ENCODE measurements around the gene CNTN5. TPM values are rescaled to one million over a fixed set of nuclear protein-coding genes. Genes with fewer than 3 reads are reported as not detected.

The CNTN5 gene
- total RNA-seq, 1 donor from 2014 or later: not detected

DNA sequence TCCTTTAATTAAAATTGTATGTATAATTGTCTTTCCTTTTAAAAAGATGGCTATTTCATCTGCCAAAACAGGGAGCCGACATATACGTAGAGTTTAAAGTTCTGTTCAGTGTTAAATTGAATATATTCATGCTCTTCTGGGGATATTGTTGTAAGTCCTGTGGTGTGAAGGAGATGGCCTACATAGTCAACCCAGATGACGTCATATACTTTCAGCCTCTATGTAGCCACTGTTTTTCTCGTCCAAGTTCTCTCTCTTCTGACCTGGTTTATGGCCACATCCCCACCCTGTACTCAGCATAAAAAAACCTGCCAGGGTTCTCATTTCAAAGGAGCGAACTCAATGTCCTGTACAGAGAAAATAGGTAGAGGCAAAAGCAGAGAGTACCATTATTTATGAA is 1156.9 kb downstream of the CNTN5 start:
- H3K27ac Mint-ChIP-seq: no peak overlapping the region
- H3K4me3 Mint-ChIP-seq (ENCODE audit: low read depth): no peak overlapping the region
- intact Hi-C loops (cut with micrococcal nuclease): no loop called here
- DNase-seq (ENCODE audit: low spot score): no peak
- peaks cover 53% of the 10 kb centered on the region for H3K9me3 Mint-ChIP-seq
- no peaks in the 10 kb centered on the region for H3K27me3 Mint-ChIP-seq (ENCODE audit: low read depth)
- H3K4me1 Mint-ChIP-seq (ENCODE audit: low read depth): no peaks in the 10 kb centered on the region
- H3K36me3 Mint-ChIP-seq (ENCODE audit: low read depth): no peaks in the 10 kb centered on the region

DNA sequence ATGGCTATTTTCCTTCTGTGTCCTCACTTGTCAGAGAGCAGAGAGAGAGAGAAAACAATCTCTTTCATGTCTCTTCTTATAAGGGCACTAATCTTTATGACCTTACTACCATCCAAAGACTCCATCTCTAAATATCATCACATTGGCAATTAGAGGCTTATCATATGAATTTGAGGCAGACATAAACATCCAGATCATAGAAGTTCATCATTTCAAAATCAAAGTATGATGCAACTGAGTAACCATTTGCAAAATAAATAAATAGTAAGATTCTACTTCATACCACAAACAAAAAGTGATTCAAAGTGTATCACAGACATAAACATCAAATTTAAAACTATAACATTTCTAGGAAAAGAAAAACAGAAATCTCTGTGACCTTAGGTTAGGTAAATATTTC is 1161.6 kb downstream of the CNTN5 start:
- no peak for DNase-seq (ENCODE audit: low spot score)
- Mint-ChIP-seq H3K4me1 (ENCODE audit: low read depth) (no peaks in the 10 kb centered on the region), H3K27me3 (ENCODE audit: low read depth) (no peaks in the 10 kb centered on the region), H3K9me3 (peaks cover 48% of the 10 kb centered on the region), H3K27ac (no peak overlapping the region), H3K4me3 (ENCODE audit: low read depth) (no peak overlapping the region), H3K36me3 (ENCODE audit: low read depth) (no peaks in the 10 kb centered on the region)
- intact Hi-C loops (cut with micrococcal nuclease): no loop called here

DNA sequence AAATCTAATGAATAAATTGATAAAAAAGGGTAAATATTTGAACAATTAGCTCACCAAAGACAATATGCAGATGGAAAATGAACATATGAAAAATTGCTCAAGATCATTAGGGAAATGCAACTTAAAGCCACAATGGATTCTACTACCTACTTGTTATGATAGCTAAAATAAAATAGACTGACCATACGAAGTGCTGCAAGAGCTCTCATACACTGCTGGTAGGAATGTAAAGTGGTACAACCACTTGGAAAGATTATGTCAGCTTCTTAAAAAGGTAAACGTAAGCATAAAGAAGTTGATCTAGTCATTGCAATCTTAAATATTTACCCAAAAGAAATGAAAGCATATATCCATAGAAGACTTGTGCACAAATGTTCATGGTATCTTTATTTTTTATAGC is 1162.2 kb downstream of the CNTN5 start:
- H3K27me3 Mint-ChIP-seq (ENCODE audit: low read depth): no peaks in the 10 kb centered on the region
- H3K9me3 Mint-ChIP-seq: peaks cover 50% of the 10 kb centered on the region
- no peak overlapping the region for H3K4me3 Mint-ChIP-seq (ENCODE audit: low read depth)
- no peaks in the 10 kb centered on the region for H3K36me3 Mint-ChIP-seq (ENCODE audit: low read depth)
- intact Hi-C loops (cut with micrococcal nuclease): no loop called here
- no peak overlapping the region for H3K27ac Mint-ChIP-seq
- DNase-seq (ENCODE audit: low spot score): no peak
- no peaks in the 10 kb centered on the region for H3K4me1 Mint-ChIP-seq (ENCODE audit: low read depth)

DNA sequence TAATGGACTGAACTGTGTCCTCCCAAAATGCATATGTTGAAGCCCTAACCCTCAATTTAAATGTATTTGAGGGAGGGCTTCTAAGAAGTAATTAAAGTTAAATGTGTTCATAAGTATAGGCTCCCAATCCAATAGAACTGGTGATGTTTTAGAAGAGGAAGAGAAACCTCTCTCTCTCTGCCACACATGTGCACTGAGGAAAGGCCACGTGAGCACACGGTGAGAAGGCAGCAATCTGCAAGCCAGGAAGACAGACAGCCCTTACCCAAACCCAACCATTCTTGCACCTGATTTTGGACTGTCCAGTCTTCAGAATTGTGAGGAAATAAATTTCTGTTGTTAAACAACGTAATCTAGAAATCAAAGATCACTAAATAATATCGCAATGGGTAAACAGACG is 1164.8 kb downstream of the CNTN5 start:
- no peak for DNase-seq (ENCODE audit: low spot score)
- intact Hi-C loops (cut with micrococcal nuclease): no loop called here
- no peak overlapping the region for H3K4me3 Mint-ChIP-seq (ENCODE audit: low read depth)
- peaks cover 37% of the 10 kb centered on the region for H3K9me3 Mint-ChIP-seq
- no peaks in the 10 kb centered on the region for H3K4me1 Mint-ChIP-seq (ENCODE audit: low read depth)
- no peak overlapping the region for H3K27ac Mint-ChIP-seq
- H3K27me3 Mint-ChIP-seq (ENCODE audit: low read depth): no peaks in the 10 kb centered on the region
- no peaks in the 10 kb centered on the region for H3K36me3 Mint-ChIP-seq (ENCODE audit: low read depth)

DNA sequence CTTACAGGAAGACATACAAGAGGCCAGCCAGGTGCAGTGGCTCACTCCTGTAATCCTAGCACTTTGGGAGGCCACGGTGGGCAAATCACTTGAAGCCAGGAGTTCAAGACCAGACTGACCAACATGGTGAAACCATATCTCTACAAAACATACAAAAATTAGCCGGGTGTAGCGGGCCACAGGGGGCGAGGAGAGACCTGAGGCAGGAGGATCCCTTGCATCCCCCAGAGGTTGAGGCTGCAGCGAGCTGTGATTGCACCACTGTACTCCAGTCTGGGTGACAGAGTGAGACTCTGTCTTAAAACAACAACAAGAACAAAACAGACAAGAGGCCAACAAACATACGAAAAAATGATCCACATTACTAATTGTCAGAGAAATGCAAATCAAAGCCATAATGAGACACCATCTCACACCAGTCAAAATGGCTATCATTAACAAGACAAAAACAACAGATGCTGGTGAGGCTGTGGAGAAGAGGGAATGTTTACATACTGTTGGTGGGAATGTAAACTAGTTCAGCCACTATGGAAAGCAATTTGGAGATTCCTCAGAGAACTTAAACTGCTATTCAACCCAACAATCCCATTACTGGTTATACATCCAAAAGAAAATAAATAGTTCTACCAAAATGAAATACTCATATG is 1167.5 kb downstream of the CNTN5 start:
- intact Hi-C loops (cut with micrococcal nuclease): no loop called here
- H3K36me3 Mint-ChIP-seq (ENCODE audit: low read depth): no peaks in the 10 kb centered on the region
- no peak for DNase-seq (ENCODE audit: low spot score)
- no peaks in the 10 kb centered on the region for H3K4me1 Mint-ChIP-seq (ENCODE audit: low read depth)
- H3K27me3 Mint-ChIP-seq (ENCODE audit: low read depth): no peaks in the 10 kb centered on the region
- no peak overlapping the region for H3K27ac Mint-ChIP-seq
- H3K9me3 Mint-ChIP-seq: peaks cover 39% of the 10 kb centered on the region
- no peak overlapping the region for H3K4me3 Mint-ChIP-seq (ENCODE audit: low read depth)

DNA sequence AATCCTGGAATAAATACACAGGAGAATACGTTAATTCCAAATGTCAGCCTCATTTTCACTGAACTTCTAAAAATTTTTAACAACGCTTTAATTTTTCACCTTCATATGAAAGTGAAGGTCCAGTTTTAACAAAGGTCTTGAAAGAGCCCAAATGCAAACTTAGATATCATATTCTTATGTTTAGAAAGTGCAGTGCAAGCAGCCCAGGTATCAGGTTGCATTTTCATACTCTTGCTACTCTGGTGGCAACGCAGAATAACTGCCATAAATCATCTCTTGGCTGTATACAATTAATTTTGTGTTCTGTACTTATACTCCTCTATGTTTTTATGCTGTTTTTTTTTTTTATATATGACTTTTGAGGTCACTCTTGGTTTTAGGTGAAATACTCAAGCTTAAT is 1169.6 kb downstream of the CNTN5 start:
- intact Hi-C loops (cut with micrococcal nuclease): no loop called here
- Mint-ChIP-seq H3K27me3 (ENCODE audit: low read depth) (no peaks in the 10 kb centered on the region), H3K4me3 (ENCODE audit: low read depth) (no peak overlapping the region), H3K4me1 (ENCODE audit: low read depth) (no peaks in the 10 kb centered on the region), H3K27ac (no peak overlapping the region), H3K9me3 (peaks cover 29% of the 10 kb centered on the region), H3K36me3 (ENCODE audit: low read depth) (no peaks in the 10 kb centered on the region)
- no peak for DNase-seq (ENCODE audit: low spot score)

DNA sequence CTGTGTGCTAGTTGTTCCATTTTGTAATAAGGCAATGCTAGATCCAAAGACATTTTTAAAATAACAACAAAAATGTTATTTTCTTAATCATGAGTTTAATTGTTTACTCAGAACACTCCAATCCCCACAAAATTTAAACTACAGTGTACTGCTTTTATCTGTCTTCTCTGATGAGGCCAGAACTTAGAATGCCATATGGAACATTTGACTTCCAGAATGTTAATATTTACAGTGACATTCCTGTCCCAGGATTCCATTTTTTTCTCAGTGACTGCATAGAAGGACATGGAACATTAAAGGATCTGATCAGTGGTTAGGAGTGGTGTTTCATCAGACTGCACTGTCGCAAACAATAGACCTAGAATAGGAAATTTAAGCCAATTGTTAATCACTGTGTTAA is 1171.4 kb downstream of the CNTN5 start:
- H3K27me3 Mint-ChIP-seq (ENCODE audit: low read depth): no peaks in the 10 kb centered on the region
- H3K4me1 Mint-ChIP-seq (ENCODE audit: low read depth): no peaks in the 10 kb centered on the region
- H3K36me3 Mint-ChIP-seq (ENCODE audit: low read depth): no peaks in the 10 kb centered on the region
- intact Hi-C loops (cut with micrococcal nuclease): no loop called here
- DNase-seq (ENCODE audit: low spot score): no peak
- no peak overlapping the region for H3K4me3 Mint-ChIP-seq (ENCODE audit: low read depth)
- no peak overlapping the region for H3K27ac Mint-ChIP-seq
- H3K9me3 Mint-ChIP-seq: peaks cover 35% of the 10 kb centered on the region

DNA sequence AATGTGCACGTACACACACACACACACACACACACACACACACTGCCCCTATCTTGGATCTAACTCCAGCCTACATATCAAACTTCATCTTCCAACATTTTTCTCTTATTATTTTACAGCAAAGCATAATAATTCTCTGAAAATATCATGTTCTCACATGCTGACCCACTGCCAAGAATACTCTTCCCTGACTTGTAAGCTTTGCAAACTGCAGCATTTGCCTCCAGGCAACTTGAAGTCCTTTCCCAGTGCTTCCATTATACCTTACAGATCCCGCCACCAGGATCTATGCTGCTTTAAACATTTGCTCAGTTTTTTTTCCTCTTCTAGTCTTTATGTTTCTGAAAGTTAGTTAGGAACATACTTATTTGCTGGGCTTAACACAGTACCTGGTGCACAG is 1183.0 kb downstream of the CNTN5 start:
- H3K27ac Mint-ChIP-seq: no peak overlapping the region
- H3K27me3 Mint-ChIP-seq (ENCODE audit: low read depth): no peaks in the 10 kb centered on the region
- intact Hi-C loops (cut with micrococcal nuclease): no loop called here
- no peaks in the 10 kb centered on the region for H3K36me3 Mint-ChIP-seq (ENCODE audit: low read depth)
- H3K9me3 Mint-ChIP-seq: peaks cover 28% of the 10 kb centered on the region
- no peaks in the 10 kb centered on the region for H3K4me1 Mint-ChIP-seq (ENCODE audit: low read depth)
- no peak for DNase-seq (ENCODE audit: low spot score)
- no peak overlapping the region for H3K4me3 Mint-ChIP-seq (ENCODE audit: low read depth)

DNA sequence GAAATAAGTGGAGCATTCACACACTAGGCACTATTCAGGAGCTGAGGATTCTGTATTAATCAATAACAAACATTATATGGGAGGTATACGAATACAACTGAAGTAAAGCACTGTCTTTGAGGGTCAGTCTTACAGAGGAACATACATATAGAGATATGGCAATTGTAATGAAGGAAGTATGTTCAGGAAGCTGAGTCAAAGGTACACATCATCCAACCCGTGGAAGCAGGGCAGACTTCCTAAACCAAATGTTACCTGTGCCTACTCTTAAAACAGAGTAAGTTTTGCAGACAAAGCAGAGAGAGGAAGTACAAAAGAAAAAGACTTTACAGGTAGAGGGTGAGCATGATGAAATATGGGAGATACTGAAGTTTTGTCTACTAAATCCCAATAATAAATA is 1185.2 kb downstream of the CNTN5 start:
- Mint-ChIP-seq H3K4me1 (ENCODE audit: low read depth) (no peaks in the 10 kb centered on the region), H3K4me3 (ENCODE audit: low read depth) (no peak overlapping the region), H3K27ac (no peak overlapping the region), H3K9me3 (peaks cover 17% of the 10 kb centered on the region), H3K27me3 (ENCODE audit: low read depth) (no peaks in the 10 kb centered on the region), H3K36me3 (ENCODE audit: low read depth) (no peaks in the 10 kb centered on the region)
- intact Hi-C loops (cut with micrococcal nuclease): no loop called here
- no peak for DNase-seq (ENCODE audit: low spot score)

DNA sequence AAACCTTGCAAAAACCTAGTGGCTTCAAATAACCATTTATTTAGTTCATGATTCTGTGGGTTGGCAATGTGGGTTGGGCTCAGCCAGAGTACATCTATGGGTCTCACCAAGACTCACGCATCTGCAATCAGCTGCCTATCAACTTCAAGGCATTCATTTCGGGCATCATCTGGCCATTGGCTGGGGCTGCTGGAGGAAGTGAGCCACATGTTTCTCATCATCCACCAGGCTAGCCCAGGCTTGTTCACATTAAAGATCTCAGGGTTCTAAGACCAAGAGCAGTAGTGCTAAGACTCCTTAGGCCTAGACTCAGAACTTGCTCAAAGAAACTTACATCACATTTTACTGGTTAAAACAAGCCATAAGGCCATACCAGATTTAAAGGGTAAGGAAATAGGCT is 1187.5 kb downstream of the CNTN5 start:
- Mint-ChIP-seq H3K4me3 (ENCODE audit: low read depth) (no peak overlapping the region), H3K27ac (no peak overlapping the region), H3K9me3 (peaks cover 11% of the 10 kb centered on the region), H3K36me3 (ENCODE audit: low read depth) (no peaks in the 10 kb centered on the region), H3K27me3 (ENCODE audit: low read depth) (no peaks in the 10 kb centered on the region), H3K4me1 (ENCODE audit: low read depth) (no peaks in the 10 kb centered on the region)
- intact Hi-C loops (cut with micrococcal nuclease): no loop called here
- DNase-seq (ENCODE audit: low spot score): no peak

DNA sequence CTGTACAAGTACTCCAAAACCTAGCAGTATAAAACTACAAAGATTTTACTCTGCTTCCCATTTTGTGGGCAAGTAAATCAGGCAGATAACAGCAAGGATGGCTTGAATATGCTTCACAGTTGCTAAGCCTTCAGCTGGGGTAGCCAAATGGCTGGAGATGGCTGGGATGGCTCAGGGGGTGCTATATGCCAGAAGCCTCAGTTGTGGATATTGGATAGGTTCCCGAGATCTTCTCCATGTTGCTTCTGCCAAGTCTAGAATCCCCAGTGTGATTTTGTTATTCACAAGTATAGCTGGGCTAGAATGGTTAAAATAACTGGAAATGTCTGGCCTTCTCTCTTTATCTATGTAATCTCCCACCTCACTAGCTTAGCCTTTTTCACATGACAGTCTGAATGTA is 1194.0 kb downstream of the CNTN5 start:
- H3K4me1 Mint-ChIP-seq (ENCODE audit: low read depth): no peaks in the 10 kb centered on the region
- H3K4me3 Mint-ChIP-seq (ENCODE audit: low read depth): no peak overlapping the region
- no peak for DNase-seq (ENCODE audit: low spot score)
- intact Hi-C loops (cut with micrococcal nuclease): no loop called here
- H3K27ac Mint-ChIP-seq: no peak overlapping the region
- H3K9me3 Mint-ChIP-seq: peaks cover 13% of the 10 kb centered on the region
- H3K27me3 Mint-ChIP-seq (ENCODE audit: low read depth): no peaks in the 10 kb centered on the region
- H3K36me3 Mint-ChIP-seq (ENCODE audit: low read depth): no peaks in the 10 kb centered on the region

DNA sequence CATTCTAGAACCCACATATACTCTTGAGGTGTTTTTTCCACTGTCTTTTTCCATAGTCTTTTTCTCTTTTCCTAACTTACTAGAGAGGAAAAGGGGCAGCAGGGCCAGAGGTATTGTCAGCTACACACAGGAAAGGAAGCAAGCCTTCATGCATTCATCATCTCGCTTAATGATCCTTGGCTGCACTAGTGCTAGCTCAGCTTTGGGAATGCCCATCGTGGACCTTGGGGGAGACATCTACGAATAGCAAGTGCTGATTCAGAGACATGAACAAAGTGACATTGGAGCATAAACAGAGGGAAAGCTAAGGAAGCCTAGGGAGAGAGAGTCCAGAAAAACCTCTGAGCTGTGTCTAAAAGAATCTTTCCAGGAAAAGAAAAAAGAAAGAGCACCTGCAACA is 1200.1 kb downstream of the CNTN5 start:
- no peaks in the 10 kb centered on the region for H3K27me3 Mint-ChIP-seq (ENCODE audit: low read depth)
- no peaks in the 10 kb centered on the region for H3K36me3 Mint-ChIP-seq (ENCODE audit: low read depth)
- intact Hi-C loops (cut with micrococcal nuclease): no loop called here

DNA sequence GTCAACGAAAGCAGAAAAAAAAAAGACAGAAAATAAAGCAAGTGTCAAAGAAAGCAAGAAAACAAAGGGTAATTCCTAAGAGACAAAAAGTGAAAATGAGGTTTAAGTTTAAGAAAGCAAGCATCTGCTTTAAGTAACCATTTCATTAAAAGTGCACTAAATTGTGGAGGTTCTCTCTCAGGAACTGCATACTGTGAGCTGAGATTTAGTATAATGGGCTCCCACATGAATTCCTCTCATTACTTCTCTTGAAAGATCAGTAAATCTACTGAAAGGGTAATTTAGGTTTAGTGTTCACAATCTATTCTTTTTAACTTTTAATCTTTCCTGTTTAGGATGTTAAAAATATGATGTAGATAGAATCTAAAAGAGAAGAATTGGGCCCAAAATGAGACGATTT is 1201.0 kb downstream of the CNTN5 start:
- Mint-ChIP-seq H3K36me3 (ENCODE audit: low read depth) (no peaks in the 10 kb centered on the region), H3K9me3 (peaks cover 21% of the 10 kb centered on the region), H3K4me1 (ENCODE audit: low read depth) (no peaks in the 10 kb centered on the region), H3K4me3 (ENCODE audit: low read depth) (no peak overlapping the region), H3K27me3 (ENCODE audit: low read depth) (no peaks in the 10 kb centered on the region), H3K27ac (no peak overlapping the region)
- DNase-seq (ENCODE audit: low spot score): no peak
- intact Hi-C loops (cut with micrococcal nuclease): no loop called here

More for the DNA sequence above, 1200.1 kb downstream of the CNTN5 start:
- Mint-ChIP-seq H3K9me3 (peaks cover 18% of the 10 kb centered on the region), H3K4me1 (ENCODE audit: low read depth) (no peaks in the 10 kb centered on the region), H3K27ac (no peak overlapping the region), H3K4me3 (ENCODE audit: low read depth) (no peak overlapping the region)
- no peak for DNase-seq (ENCODE audit: low spot score)

DNA sequence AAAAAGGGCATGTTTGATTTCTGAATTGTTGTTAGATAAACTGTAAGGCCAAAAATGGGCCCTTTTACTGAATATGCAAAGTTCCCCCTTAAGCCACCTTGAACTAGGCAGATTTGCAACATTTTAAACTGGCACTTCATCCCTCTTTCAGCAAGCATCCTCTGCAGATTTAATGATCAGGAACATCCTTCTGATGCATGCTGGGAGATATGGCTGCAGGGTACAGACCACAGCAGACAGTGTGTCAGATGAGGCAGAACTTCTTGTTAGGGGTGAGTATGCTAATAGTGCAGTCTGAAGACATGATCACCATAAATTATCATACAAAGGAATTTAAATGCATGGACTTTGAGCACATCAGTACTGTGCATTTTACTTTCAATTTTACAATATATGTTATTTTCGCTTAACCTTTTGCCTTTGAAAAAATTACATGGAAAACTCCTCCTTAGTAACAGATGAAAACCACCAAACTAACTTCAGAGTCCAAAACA is 1203.8 kb downstream of the CNTN5 start:
- no peak for DNase-seq (ENCODE audit: low spot score)
- Mint-ChIP-seq H3K27me3 (ENCODE audit: low read depth) (no peaks in the 10 kb centered on the region), H3K4me3 (ENCODE audit: low read depth) (no peak overlapping the region), H3K36me3 (ENCODE audit: low read depth) (no peaks in the 10 kb centered on the region), H3K27ac (no peak overlapping the region), H3K9me3 (peaks cover 29% of the 10 kb centered on the region), H3K4me1 (ENCODE audit: low read depth) (no peaks in the 10 kb centered on the region)
- intact Hi-C loops (cut with micrococcal nuclease): no loop called here
